ENCODE results near the gene TMEM108. TPM values are rescaled to one million over a fixed set of nuclear protein-coding genes. Genes with fewer than 3 reads are reported as not detected.

The TMEM108 gene
- total RNA-seq, 4 donors from 2014 or later: 0.70 to 4.0 (median 1.4) TPM

GRCh38 chr3:133047980-133048379 lies 9.8 kb downstream of the TMEM108 start:
- Histone ChIP-seq H3K4me3 (no peak overlapping the region), H3K4me1 (no peaks in the 10 kb centered on the region), H3K27me3 (no peaks in the 10 kb centered on the region), H3K9me3 (no peaks in the 10 kb centered on the region), H3K36me3 (no peaks in the 10 kb centered on the region), H3K27ac (no peak overlapping the region)
- no peak for DNase-seq (ENCODE audit: low spot score in 2 of 2)
- no peak for TF ChIP-seq EP300 (IDR thresholded peaks at IDR 0.05)
- no peak for TF ChIP-seq POLR2A (IDR thresholded peaks at IDR 0.05)
- no peak for TF ChIP-seq POLR2AphosphoS5 (IDR thresholded peaks at IDR 0.05)
- no peak for TF ChIP-seq CTCF (IDR thresholded peaks at IDR 0.05)
- 76% methylated on average over 1 of the region's 1 CpG for WGBS

GRCh38 chr3:133049491-133049890 lies 11.3 kb downstream of the TMEM108 start:
- DNase-seq (ENCODE audit: low spot score in 2 of 2): no peak
- Histone ChIP-seq H3K27ac (no peak overlapping the region), H3K36me3 (no peaks in the 10 kb centered on the region), H3K27me3 (no peaks in the 10 kb centered on the region), H3K4me3 (no peak overlapping the region), H3K9me3 (no peaks in the 10 kb centered on the region), H3K4me1 (no peaks in the 10 kb centered on the region)
- 77% methylated on average over 2 of the region's 2 CpGs for WGBS
- TF ChIP-seq EP300 (IDR thresholded peaks at IDR 0.05): no peak

GRCh38 chr3:133050891-133051290 lies 12.7 kb downstream of the TMEM108 start:
- Histone ChIP-seq H3K27me3 (no peaks in the 10 kb centered on the region), H3K27ac (no peak overlapping the region), H3K4me3 (no peak overlapping the region), H3K36me3 (no peaks in the 10 kb centered on the region), H3K4me1 (no peaks in the 10 kb centered on the region), H3K9me3 (no peaks in the 10 kb centered on the region)
- TF ChIP-seq EP300 (IDR thresholded peaks at IDR 0.05) (no peak), POLR2AphosphoS5 (IDR thresholded peaks at IDR 0.05) (no peak), POLR2A (IDR thresholded peaks at IDR 0.05) (no peak), CTCF (IDR thresholded peaks at IDR 0.05) (no peak)
- 73% methylated on average over 2 of the region's 2 CpGs for WGBS
- no peak for DNase-seq (ENCODE audit: low spot score in 2 of 2)

- no peak overlapping the region for H3K27ac ChIP-seq
- WGBS: 90% methylated on average over 2 of the region's 2 CpGs
- TF ChIP-seq EP300 (IDR thresholded peaks at IDR 0.05): no peak
- no peak for TF ChIP-seq POLR2AphosphoS5 (IDR thresholded peaks at IDR 0.05)
- no peak for TF ChIP-seq CTCF (IDR thresholded peaks at IDR 0.05)
- TF ChIP-seq POLR2A (IDR thresholded peaks at IDR 0.05): no peak
These were observed 15.3 kb downstream of the TMEM108 start for GRCh38 chr3:133053532-133053931.

GRCh38 chr3:133054586-133054985 lies 16.4 kb downstream of the TMEM108 start:
- H3K4me1 ChIP-seq: no peaks in the 10 kb centered on the region
- TF ChIP-seq CTCF (IDR thresholded peaks at IDR 0.05) (no peak), EP300 (IDR thresholded peaks at IDR 0.05) (no peak), POLR2A (IDR thresholded peaks at IDR 0.05) (no peak), POLR2AphosphoS5 (IDR thresholded peaks at IDR 0.05) (no peak)
- WGBS: 77% methylated on average over 1 of the region's 1 CpG
- DNase-seq (ENCODE audit: low spot score in 2 of 2): no peak
- H3K9me3 ChIP-seq: no peaks in the 10 kb centered on the region
- H3K27ac ChIP-seq: no peak overlapping the region
- H3K36me3 ChIP-seq: no peaks in the 10 kb centered on the region
- H3K4me3 ChIP-seq: no peak overlapping the region
- no peaks in the 10 kb centered on the region for H3K27me3 ChIP-seq

More at GRCh38 chr3:133053532-133053931, 15.3 kb downstream of the TMEM108 start:
- Histone ChIP-seq H3K4me1 (no peaks in the 10 kb centered on the region), H3K4me3 (no peak overlapping the region), H3K9me3 (no peaks in the 10 kb centered on the region), H3K36me3 (no peaks in the 10 kb centered on the region), H3K27me3 (no peaks in the 10 kb centered on the region)
- DNase-seq (ENCODE audit: low spot score in 2 of 2): no peak

- TF ChIP-seq POLR2A (IDR thresholded peaks at IDR 0.05) (no peak), POLR2AphosphoS5 (IDR thresholded peaks at IDR 0.05) (no peak), CTCF (IDR thresholded peaks at IDR 0.05) (no peak), EP300 (IDR thresholded peaks at IDR 0.05) (no peak)
- H3K27ac ChIP-seq: no peak overlapping the region
- H3K27me3 ChIP-seq: no peaks in the 10 kb centered on the region
- no peak overlapping the region for H3K4me3 ChIP-seq
- WGBS: 47% methylated on average over 1 of the region's 1 CpG
- no peaks in the 10 kb centered on the region for H3K9me3 ChIP-seq
- DNase-seq (ENCODE audit: low spot score in 2 of 2): no peak
- no peaks in the 10 kb centered on the region for H3K4me1 ChIP-seq
- H3K36me3 ChIP-seq: no peaks in the 10 kb centered on the region
These were observed 17.1 kb downstream of the TMEM108 start for GRCh38 chr3:133055339-133055738.

Data from suprapubic skin (tissue), 4 donors.